Left ventricle myocardium inferior (tissue), 1 donor: Measurements from ENCODE around the gene DAO. TPM values are rescaled to one million over a fixed set of nuclear protein-coding genes. Genes with fewer than 3 reads are reported as not detected.

Experiments used
- DNase-seq: peaks from one replicate; pipeline ENCODE4 v3.0.0-alpha.2; 2020
- H3K27ac ChIP-seq: fragments of 200-600 bp; replicated peaks from 2 replicates; pipeline ENCODE4 v1.8.0; 2021
- H3K27me3 ChIP-seq: fragments of 200-600 bp; 2 replicates; pipeline ENCODE4 v1.8.0; 2021; ENCODE audit warnings: low read depth
- H3K36me3 ChIP-seq: fragments of 200-600 bp; 2 replicates; pipeline ENCODE4 v1.8.0; 2021
- H3K4me1 ChIP-seq: fragments of 200-600 bp; 2 replicates; pipeline ENCODE4 v1.8.0; 2021
- H3K4me3 ChIP-seq: fragments of 200-600 bp; 2 replicates; pipeline ENCODE4 v1.8.0; 2021; ENCODE audit warnings: mild to moderate bottlenecking, moderate library complexity
- H3K9me3 ChIP-seq: fragments of 200-600 bp; replicated peaks from 2 replicates; pipeline ENCODE4 v1.8.0; 2021
- CTCF ChIP-seq: fragments of 200-600 bp; IDR thresholded peaks from 2 replicates; pipeline ENCODE4 v1.8.0; 2021; ENCODE audit warnings: antibody characterized with exemption, mild to moderate bottlenecking, borderline replicate concordance
- intact Hi-C: fragments of 100-400 bp; cut with micrococcal nuclease; formaldehyde crosslinking; loops from one replicate; pipeline ENCODE4 v1.11.0; 2022
- microRNA-seq: library from miRNA; unstranded; fragments of <30 nt; microRNA quantifications from one replicate; pipeline ENCODE4 v1.2.0, GENCODE V29; 2020
- total RNA-seq: library from RNA; stranded (reverse); fragmentation: NEBNext Ultra II Directional; extraction: Animal tissue kit (Norgen Biotek cat#: 25700); gene quantifications from one replicate; pipeline ENCODE4 v1.2.1, GENCODE V29; 2021
- donor health status: DM: no; HTN: yes; CAD: no; lungs with severe emphysema.

Gene DAO
- total RNA-seq, 1 donor from 2014 or later = not detected

GRCh38 chr12:108949976-108950375 lies 70.1 kb downstream of the DAO start:
- no peak for TF ChIP-seq CTCF
- intact Hi-C loops = no loop called here
- peaks cover 6% of the 10 kb centered on the region for H3K36me3 ChIP-seq
- no peak overlapping the region for H3K4me3 ChIP-seq
- no peak overlapping the region for H3K27ac ChIP-seq
- peaks cover 12% of the 10 kb centered on the region for H3K9me3 ChIP-seq
- DNase-seq = no peak
- H3K4me1 ChIP-seq = peaks cover 15% of the 10 kb centered on the region
- no peaks in the 10 kb centered on the region for H3K27me3 ChIP-seq

Small RNAs within 50 kb of the gene (microRNA-seq; reads per million reads assigned to microRNA genes)
- gene MIR619 = not detected

Other genes starting within 250 kb of the DAO start
- 3.4 TPM for gene SELPLG, start 246.2 kb upstream of the DAO start, total RNA-seq
- 59.6 TPM for gene CORO1C, start 148.6 kb upstream of the DAO start, total RNA-seq
- gene SSH1, start 22.5 kb upstream of the DAO start, total RNA-seq = 30.1 TPM
- 2.6 TPM for gene SVOP, start 141.0 kb downstream of the DAO start, total RNA-seq
- 12.1 TPM for gene USP30, start 172.5 kb downstream of the DAO start, total RNA-seq
- 6.5 TPM for gene ALKBH2, start 213.4 kb downstream of the DAO start, total RNA-seq
- 24.6 TPM for gene UNG, start 217.5 kb downstream of the DAO start, total RNA-seq
- 123 TPM for gene ACACB, start 236.5 kb downstream of the DAO start, total RNA-seq